ENCODE data around the gene WDR45B.

- TF ChIP-seq CTCF (IDR thresholded peaks at IDR 0.05) (no peak), EP300 (IDR thresholded peaks at IDR 0.05) (no peak)
Measured at GRCh38 chr17:82599674-82600661, 48.3 kb downstream of the WDR45B start.

All from ovary (tissue), 3 donors.